CD14-positive monocyte (primary cell): ENCODE measurements around the gene MOB3B. TPM values are rescaled to one million over a fixed set of nuclear protein-coding genes. Genes with fewer than 3 reads are reported as not detected.

ENCODE experiments used
- DNase-seq, 3 donors: peaks; one replicate each; pipeline ENCODE4 v3.0.0-alpha.2; 2011 to 2022
- H2AFZ ChIP-seq: 2 replicates; pipeline ENCODE4 v1.6.0; 2012; ENCODE audit warnings: mild to moderate bottlenecking, low read depth, low read length, inconsistent platforms; ENCODE audit not compliant: insufficient read depth, poor library complexity, severe bottlenecking
- H3K27ac ChIP-seq, 2 donors: 1 replicate in 1 of 2; 2 replicates in 1 of 2; pipeline ENCODE4 v1.5.1; 2012 to 2013; ENCODE audit warnings: low read length in 2 of 2, control low read depth in 1 of 2, inconsistent platforms in 1 of 2, low read depth in 1 of 2, mild to moderate bottlenecking in 1 of 2
- H3K27me3 ChIP-seq, 2 donors: one replicate each; pipeline versions ENCODE4 v1.6.0 to v1.6.1; 2011 to 2013; ENCODE audit warnings: low read length in 2 of 2; ENCODE audit not compliant: control insufficient read depth in 2 of 2, insufficient read depth in 2 of 2
- H3K36me3 ChIP-seq, 2 donors: replicated peaks in 1 of 2; 1 replicate in 1 of 2; 2 replicates in 1 of 2; pipeline versions ENCODE4 v1.5.1 to v1.6.1; 2012 to 2013; ENCODE audit warnings: low read length in 2 of 2, control low read depth in 1 of 2, inconsistent platforms in 1 of 2, mild to moderate bottlenecking in 1 of 2; ENCODE audit not compliant: insufficient read depth in 2 of 2, control insufficient read depth in 1 of 2
- H3K4me1 ChIP-seq, 2 donors: 1 replicate in 1 of 2; 2 replicates in 1 of 2; pipeline versions ENCODE4 v1.5.1 to v1.6.1; 2012 to 2013; ENCODE audit warnings: low read length in 2 of 2, control low read depth in 1 of 2, inconsistent platforms in 1 of 2, mild to moderate bottlenecking in 1 of 2, moderate library complexity in 1 of 2; ENCODE audit not compliant: insufficient read depth in 2 of 2, control insufficient read depth in 1 of 2
- H3K4me2 ChIP-seq: replicated peaks from 2 replicates; pipeline ENCODE3; 2012; ENCODE audit warnings: low read length, moderate library complexity, mild to moderate bottlenecking; ENCODE audit not compliant: poor library complexity, severe bottlenecking; ENCODE audit errors: extremely low read depth
- H3K4me3 ChIP-seq, 3 experiments: fragments of 200-600 bp in 1 of 3; sonication (generic) in 1 of 3; replicated peaks in 1 of 3; 1 replicate in 2 of 3; 2 replicates in 1 of 3; pipeline ENCODE4 v1.5.1; 2011 to 2013; ENCODE audit warnings: low read length in 3 of 3, mild to moderate bottlenecking in 3 of 3, control low read depth in 2 of 3, low read depth in 2 of 3, inconsistent platforms in 1 of 3, moderate library complexity in 1 of 3
- H3K79me2 ChIP-seq: 2 replicates; pipeline ENCODE4 v1.6.0; 2012; ENCODE audit warnings: mild to moderate bottlenecking, control low read depth, inconsistent platforms, low read length, moderate library complexity; ENCODE audit not compliant: insufficient read depth
- H3K9ac ChIP-seq: 2 replicates; pipeline ENCODE4 v1.6.0; 2017; ENCODE audit warnings: low read length, mild to moderate bottlenecking; ENCODE audit not compliant: insufficient read depth, poor library complexity, severe bottlenecking
- H3K9me3 ChIP-seq, 2 donors: replicated peaks in 1 of 2; 1 replicate in 1 of 2; 2 replicates in 1 of 2; pipeline versions ENCODE4 v1.5.1 to v1.6.1; 2012 to 2013; ENCODE audit warnings: low read length in 2 of 2, control low read depth in 1 of 2; ENCODE audit not compliant: control insufficient read depth in 1 of 2, insufficient read depth in 1 of 2
- H4K20me1 ChIP-seq: 2 replicates; pipeline ENCODE4 v1.6.0; 2012; ENCODE audit warnings: mild to moderate bottlenecking, low read length, control low read depth, moderate library complexity; ENCODE audit not compliant: insufficient read depth
- H3K27ac Mint-ChIP-seq, 7 donors: one replicate each; pipeline ENCODE4 v1.8.0; 2020; ENCODE audit warnings: mild to moderate bottlenecking in 7 of 7, mixed read lengths in 7 of 7, moderate library complexity in 6 of 7, inconsistent platforms in 2 of 7
- H3K27me3 Mint-ChIP-seq, 3 donors: one replicate each; pipeline ENCODE4 v1.8.0; 2021 to 2022; ENCODE audit warnings: low read depth in 3 of 3, mild to moderate bottlenecking in 3 of 3, mixed read lengths in 3 of 3, moderate library complexity in 3 of 3, inconsistent platforms in 1 of 3
- H3K36me3 Mint-ChIP-seq, 2 donors: one replicate each; pipeline ENCODE4 v1.8.0; 2020; ENCODE audit warnings: mixed read lengths in 2 of 2, inconsistent platforms in 1 of 2, mild to moderate bottlenecking in 1 of 2
- H3K4me1 Mint-ChIP-seq: one replicate; pipeline ENCODE4 v1.8.0; 2020; ENCODE audit warnings: mild to moderate bottlenecking, mixed read lengths
- H3K4me3 Mint-ChIP-seq, 2 donors: one replicate each; pipeline ENCODE4 v1.8.0; 2020; ENCODE audit warnings: mild to moderate bottlenecking in 2 of 2, mixed read lengths in 2 of 2, moderate library complexity in 1 of 2
- H3K9me3 Mint-ChIP-seq, 7 donors: one replicate each; pipeline ENCODE4 v1.8.0; 2020 to 2022; ENCODE audit warnings: mixed read lengths in 7 of 7, mild to moderate bottlenecking in 6 of 7, moderate library complexity in 6 of 7, inconsistent platforms in 2 of 7
- WGBS: methylation state at CpG from one replicate; pipeline ENCODE4 v1.1.5; 2013; ENCODE audit warnings: missing lambda C conversion rate; ENCODE audit not compliant: insufficient coverage; 5-methylcytosine and 5-hydroxymethylcytosine counted together
- intact Hi-C, 2 donors: fragments of 100-400 bp; cut with micrococcal nuclease; formaldehyde crosslinking; loops; one replicate each; pipeline versions ENCODE4 v1.15.0 to v1.15.1; 2023
- polyA plus RNA-seq, 3 donors: library from polyadenylated mRNA; depleted of rRNA in 1 of 3; unstranded in 2 of 3; stranded (reverse) in 1 of 3; fragments of 300-500 nt in 2 of 3; fragments of >200 nt in 1 of 3; fragmentation: Illumina TruSeq in 2 of 3; gene quantifications; 1 replicate in 2 of 3; 2 replicates in 1 of 3; pipeline ENCODE4 v1.2.3, GENCODE V29; 2012 to 2021
- TF ChIP-seq, protein P1 (sequence below): fragments of 200-600 bp; IDR thresholded peaks from one replicate; pipeline ENCODE4 v1.8.0; 2022; ENCODE audit warnings: antibody characterized with exemption, mild to moderate bottlenecking

MOB3B gene
- polyA plus RNA-seq, 3 donors = 1.2 to 2.2 (median 1.4) TPM

DNA sequence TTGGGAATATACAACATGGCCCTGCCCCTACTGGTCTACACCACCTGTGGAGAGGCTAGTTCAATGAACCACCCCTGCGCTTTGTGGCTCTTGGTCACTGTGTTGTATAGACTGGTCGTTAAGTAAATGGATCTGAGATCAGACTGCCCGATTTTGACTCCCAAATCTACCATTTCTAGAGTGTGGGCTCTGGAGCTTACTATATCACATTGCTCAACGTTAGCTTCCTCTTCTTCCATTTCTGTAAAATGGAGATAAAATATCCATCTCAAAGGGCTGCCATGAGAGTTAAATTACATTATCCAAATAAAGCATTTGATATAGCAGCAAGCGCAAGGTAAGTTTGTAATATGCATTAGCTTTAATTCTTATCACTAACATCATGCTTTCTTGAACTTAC is 58.2 kb downstream of the MOB3B start:
- intact Hi-C loops = no loop called here
- no peak overlapping the region for H3K9ac ChIP-seq

GRCh38 chr9:27470291-27470856 is 59.2 kb downstream of the MOB3B start:
- peaks cover 15% of the 10 kb centered on the region for H3K4me1 Mint-ChIP-seq
- peaks cover 0 to 12% (median 3%) of the 10 kb centered on the region in 7 donors for H3K9me3 Mint-ChIP-seq
- peaks cover 8 to 10% of the 10 kb centered on the region in 2 donors for H3K4me1 ChIP-seq
- peaks cover 26 to 30% of the 10 kb centered on the region in 2 donors for H3K36me3 Mint-ChIP-seq
- H3K9me3 ChIP-seq = no peaks in the 10 kb centered on the region
- no peak overlapping the region for H3K27ac ChIP-seq
- peak overlapping the region in 2 of 7 donors; percentile 9 to 30 for H3K27ac Mint-ChIP-seq
- H3K4me2 ChIP-seq = no peak overlapping the region
- intact Hi-C loops = no loop called here
- H3K9ac ChIP-seq = no peak overlapping the region
- DNase-seq = no peak
- TF ChIP-seq, protein P1, sequence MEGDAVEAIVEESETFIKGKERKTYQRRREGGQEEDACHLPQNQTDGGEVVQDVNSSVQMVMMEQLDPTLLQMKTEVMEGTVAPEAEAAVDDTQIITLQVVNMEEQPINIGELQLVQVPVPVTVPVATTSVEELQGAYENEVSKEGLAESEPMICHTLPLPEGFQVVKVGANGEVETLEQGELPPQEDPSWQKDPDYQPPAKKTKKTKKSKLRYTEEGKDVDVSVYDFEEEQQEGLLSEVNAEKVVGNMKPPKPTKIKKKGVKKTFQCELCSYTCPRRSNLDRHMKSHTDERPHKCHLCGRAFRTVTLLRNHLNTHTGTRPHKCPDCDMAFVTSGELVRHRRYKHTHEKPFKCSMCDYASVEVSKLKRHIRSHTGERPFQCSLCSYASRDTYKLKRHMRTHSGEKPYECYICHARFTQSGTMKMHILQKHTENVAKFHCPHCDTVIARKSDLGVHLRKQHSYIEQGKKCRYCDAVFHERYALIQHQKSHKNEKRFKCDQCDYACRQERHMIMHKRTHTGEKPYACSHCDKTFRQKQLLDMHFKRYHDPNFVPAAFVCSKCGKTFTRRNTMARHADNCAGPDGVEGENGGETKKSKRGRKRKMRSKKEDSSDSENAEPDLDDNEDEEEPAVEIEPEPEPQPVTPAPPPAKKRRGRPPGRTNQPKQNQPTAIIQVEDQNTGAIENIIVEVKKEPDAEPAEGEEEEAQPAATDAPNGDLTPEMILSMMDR = no peak
- H3K27me3 ChIP-seq = no peaks in the 10 kb centered on the region
- no peak overlapping the region for H3K4me3 ChIP-seq
- no peaks in the 10 kb centered on the region for H4K20me1 ChIP-seq
- no peak overlapping the region for H3K4me3 Mint-ChIP-seq
- peaks cover 0 to 4% (median 0%) of the 10 kb centered on the region in 3 donors for H3K27me3 Mint-ChIP-seq
- H2AFZ ChIP-seq = no peak overlapping the region
- 100% methylated on average over 4 of the region's 6 CpGs for WGBS
- no peaks in the 10 kb centered on the region for H3K36me3 ChIP-seq
- H3K79me2 ChIP-seq = no peaks in the 10 kb centered on the region

More for the DNA sequence above, 58.2 kb downstream of the MOB3B start:
- peak overlapping the region in 1 of 7 donors; percentile 55 for H3K27ac Mint-ChIP-seq
- Histone ChIP-seq H4K20me1 (no peaks in the 10 kb centered on the region), H3K27me3 (no peaks in the 10 kb centered on the region), H2AFZ (no peak overlapping the region), H3K4me3 (no peak overlapping the region), H3K79me2 (no peaks in the 10 kb centered on the region), H3K27ac (no peak overlapping the region), H3K4me1 (peaks cover 8 to 10% of the 10 kb centered on the region in 2 donors), H3K4me2 (no peak overlapping the region), H3K36me3 (no peaks in the 10 kb centered on the region), H3K9me3 (no peaks in the 10 kb centered on the region)
- peaks cover 15% of the 10 kb centered on the region for H3K4me1 Mint-ChIP-seq
- no CpG with 5 or more reads among the region's 5 CpGs for WGBS
- H3K9me3 Mint-ChIP-seq = peaks cover 0 to 7% (median 2%) of the 10 kb centered on the region in 7 donors
- H3K36me3 Mint-ChIP-seq = peaks cover 22 to 29% of the 10 kb centered on the region in 2 donors
- TF ChIP-seq, protein P1 = no peak
- peaks cover 0 to 4% (median 0%) of the 10 kb centered on the region in 3 donors for H3K27me3 Mint-ChIP-seq
- DNase-seq = peak in 1 of 3 donors; percentile 19
- H3K4me3 Mint-ChIP-seq = no peak overlapping the region
